NAMALWA (cell line): ENCODE results near the gene CHN2.

Experiments used
- DNase-seq: peaks from one replicate; pipeline ENCODE4 v3.0.0-alpha.2; 2015; ENCODE audit warnings: low spot score

The CHN2 gene

GRCh38 chr7:29309041-29309854 lies 114.7 kb downstream of the CHN2 start:
- DNase-seq = no peak

DNA sequence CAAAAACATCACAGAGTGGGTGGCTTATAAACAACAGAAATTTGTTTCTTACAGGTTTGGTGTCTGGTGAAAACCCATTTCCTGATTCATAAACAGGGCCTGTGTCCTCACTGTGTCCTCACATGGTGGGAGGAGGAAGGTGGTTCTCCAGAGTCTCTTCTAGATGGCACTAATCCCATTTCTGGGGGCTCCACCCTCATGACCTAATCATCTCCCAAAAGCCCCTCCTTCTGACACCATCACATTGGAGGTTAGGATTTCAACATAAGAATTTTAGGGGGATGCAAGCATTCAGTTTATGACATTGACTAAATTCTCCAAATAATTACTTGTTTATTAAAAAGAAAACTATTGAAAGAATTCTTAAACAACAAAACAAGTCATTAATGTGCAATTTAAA lies 116.0 kb downstream of the CHN2 start:
- DNase-seq = no peak

DNA sequence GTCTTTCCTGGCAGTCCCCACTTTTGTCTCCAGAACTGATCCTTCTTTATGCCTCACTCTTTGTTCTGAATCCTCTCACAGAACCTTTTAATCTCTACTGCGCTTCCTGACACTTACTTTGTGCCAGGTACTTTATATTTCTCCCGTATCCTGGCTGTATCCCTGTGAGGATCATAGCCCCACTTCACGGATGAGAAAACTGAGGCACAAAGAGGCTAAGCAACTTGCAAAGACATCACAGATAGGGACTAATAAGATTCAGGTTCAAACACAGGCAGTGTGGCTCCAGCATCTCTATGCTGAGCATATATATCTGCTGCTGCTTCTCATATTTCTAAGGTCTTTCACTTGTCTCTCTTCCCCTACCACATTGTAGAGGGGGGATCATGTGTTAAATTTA lies 116.7 kb downstream of the CHN2 start:
- DNase-seq = no peak

DNA sequence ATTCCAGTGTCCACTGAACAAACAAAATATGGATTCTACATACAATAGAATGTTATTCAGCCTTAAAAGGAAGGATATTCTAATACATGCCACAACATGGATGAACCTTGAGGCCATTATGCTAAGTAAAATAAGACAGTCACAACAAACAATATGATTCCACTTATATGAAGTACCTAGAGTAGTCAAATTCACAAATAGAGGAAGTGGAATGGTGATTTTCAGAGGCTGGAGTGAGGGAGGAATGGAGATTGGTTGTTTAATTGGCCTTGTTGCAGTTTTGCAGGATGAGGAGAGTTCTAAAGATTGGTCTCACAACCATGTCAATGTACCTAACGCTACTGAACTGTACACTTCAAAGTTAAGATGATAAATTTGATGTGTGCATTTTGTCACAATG lies 119.6 kb downstream of the CHN2 start:
- no peak for DNase-seq

DNA sequence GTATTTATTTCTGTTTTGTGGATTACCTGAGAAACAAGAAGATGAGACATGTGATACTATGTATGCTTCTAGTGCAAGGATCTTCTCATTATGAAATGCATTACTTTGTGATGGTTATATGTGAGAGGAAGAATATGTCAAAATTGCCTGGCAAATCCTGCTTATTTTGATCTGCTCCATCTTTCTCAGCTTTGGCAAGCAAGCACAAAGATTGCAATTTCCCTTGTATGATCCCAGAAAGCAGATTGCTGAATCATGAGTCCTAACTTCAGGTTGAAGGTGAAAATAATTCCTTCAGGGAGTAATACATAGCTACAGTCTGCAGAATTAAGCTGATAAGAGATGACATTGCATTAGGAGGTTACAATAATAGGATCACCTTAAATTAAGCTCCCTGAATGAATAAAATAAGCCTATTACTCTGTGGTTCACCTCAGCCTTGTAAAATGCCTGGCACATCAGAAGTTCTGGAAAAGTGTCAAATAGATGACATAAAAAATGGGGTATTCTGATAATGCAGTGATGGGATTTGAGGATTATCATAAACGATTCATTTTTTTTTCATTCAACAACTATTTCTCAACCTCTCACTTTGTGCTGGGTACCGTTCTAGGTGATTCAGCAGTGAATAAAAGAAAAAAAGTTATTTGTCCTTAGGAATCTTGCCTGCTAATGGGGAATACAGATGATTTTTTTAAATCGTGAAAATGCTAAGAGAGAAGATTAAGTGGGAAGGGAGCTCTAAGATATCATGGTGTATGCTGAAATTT lies 120.7 kb downstream of the CHN2 start:
- no peak for DNase-seq

- DNase-seq = no peak
Measured at GRCh38 chr7:29315892-29316270, 121.3 kb downstream of the CHN2 start.

GRCh38 chr7:29316926-29317325 lies 122.4 kb downstream of the CHN2 start:
- no peak for DNase-seq

GRCh38 chr7:29318853-29319718 lies 124.5 kb downstream of the CHN2 start:
- no peak for DNase-seq

GRCh38 chr7:29319719-29320521 lies 125.3 kb downstream of the CHN2 start:
- peak; percentile 89 for DNase-seq

- DNase-seq = no peak
Measured at GRCh38 chr7:29320577-29320976, 126.0 kb downstream of the CHN2 start.

DNA sequence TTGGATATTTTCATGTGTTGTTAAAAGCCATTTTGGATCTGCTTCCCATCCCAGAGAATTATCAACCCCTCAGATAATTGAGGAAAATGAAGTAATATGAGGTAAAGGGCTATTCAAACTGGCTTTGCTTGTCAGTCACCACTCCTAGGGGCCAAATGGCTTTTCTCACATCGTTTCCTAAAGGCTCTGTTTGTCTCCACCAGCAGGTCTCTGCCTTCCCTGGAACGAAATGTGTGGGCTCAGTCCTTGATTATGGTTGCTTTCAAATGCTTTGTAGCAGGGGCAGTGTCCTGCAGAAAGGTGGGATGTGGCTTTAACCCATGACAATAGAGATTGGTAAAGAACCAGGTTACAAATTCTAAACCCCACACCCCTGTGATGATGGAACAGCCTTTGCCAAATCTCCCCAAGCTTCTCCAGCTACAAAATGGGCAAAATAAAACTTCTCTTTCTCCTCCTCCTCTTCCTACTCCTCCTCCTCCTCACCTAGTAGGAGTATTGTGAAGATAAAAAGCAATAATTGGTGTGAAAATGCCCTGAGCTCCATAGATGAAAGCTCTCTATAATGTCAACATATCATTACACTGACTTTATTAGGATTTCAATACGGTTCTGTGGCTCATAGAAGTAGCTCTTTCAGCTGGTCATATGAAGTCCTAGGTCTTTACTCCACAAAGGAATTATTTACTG lies 127.6 kb downstream of the CHN2 start:
- DNase-seq = no peak

- DNase-seq = no peak
Measured at GRCh38 chr7:29325476-29325875, 130.9 kb downstream of the CHN2 start.

DNA sequence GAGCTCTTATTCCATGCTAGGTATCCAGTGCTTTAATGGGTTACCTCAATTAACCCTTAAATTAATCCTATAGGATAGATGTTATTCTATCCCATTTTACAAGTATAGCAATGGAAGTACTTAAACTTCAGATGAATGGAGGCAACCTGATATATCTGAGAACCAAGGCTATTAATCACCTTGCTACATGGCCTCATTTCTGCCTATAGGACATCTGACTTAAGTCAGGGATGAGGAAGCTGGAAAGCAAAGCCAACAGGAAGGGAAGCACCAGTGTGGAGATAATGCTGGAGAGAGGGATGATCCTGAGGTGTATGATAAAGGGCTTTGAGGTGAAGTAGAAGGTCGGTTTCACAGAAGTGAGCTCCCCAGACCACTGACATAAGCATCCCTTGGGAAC lies 132.3 kb downstream of the CHN2 start:
- DNase-seq = no peak

DNA sequence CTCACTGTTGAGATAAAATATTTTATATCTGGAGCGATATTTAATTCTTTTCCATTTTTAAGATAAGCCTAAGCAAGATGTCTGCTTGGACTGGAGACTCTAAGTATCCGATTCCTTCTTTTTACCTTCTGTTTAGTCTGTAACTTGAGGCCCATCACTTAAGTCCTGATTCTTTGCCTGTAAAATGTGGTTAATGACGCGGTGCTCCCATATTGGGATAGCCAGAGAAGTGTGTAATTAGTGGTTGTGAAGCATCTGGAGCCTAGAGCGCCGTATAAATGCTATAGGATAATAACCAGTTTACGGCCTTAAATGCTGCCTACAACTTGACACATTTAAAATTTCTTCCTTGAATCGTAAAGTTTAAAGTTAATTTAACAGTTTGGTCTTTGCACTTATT lies 132.9 kb downstream of the CHN2 start:
- no peak for DNase-seq

DNA sequence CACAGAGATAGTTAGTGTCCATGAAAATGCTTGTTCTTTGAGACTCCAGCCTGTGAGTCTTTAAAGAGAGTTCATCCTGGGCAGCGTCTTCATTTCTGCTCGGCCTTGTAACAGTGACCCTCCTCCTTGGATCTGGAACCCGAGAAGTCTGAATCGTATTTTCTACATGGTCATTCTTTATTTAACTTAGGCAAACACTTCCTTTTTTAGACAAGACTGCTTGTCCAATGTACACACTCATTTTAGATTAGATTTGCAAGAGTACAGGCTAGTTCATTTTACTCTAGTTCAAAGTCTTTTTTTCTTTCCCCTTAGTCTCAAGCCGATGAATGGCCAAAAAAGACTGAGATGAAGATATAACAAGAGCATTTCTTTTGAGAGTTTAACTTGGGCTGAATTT lies 133.5 kb downstream of the CHN2 start:
- DNase-seq = no peak

- no peak for DNase-seq
Measured at GRCh38 chr7:29328811-29329210, 134.2 kb downstream of the CHN2 start.

GRCh38 chr7:29329686-29330085 lies 135.1 kb downstream of the CHN2 start:
- no peak for DNase-seq

DNA sequence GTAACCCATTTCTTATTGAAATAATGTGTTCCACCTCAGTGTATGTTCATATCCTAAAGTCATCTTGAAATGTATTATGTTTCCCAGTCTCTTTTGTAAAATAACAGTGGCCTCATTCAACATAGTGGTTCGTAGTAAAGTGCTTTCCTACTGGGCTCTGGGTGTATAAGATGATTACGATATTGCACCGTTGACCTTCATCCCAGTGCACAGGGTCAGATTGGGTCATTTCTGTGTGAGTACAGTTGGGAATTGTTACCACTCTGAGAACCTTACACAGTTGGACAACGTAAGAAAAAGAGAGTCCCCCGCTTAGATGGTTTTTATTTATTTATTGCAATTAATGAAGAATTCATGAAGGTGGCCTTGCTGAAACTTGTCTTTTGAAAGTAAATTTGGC lies 135.6 kb downstream of the CHN2 start:
- DNase-seq = no peak

DNA sequence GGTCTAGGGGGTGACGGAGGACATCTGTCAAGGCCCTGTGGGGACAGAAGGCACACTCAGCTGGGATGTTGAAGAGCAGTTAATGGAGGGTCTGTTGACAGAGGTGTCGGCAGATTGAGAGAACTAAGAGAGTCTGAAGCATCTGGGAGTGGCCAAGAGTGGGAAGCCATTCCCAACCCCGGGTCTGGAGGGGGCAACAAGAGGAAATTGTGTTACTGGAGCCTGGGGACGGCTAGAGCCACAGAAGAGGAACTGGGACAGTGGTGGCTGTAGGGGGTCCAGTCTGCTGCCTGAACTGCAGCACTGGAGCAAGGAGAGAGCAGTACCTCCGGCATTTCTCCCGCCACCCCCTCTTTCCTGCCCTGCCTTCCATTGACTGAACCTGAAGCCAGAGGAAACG lies 136.6 kb downstream of the CHN2 start:
- DNase-seq = no peak

DNA sequence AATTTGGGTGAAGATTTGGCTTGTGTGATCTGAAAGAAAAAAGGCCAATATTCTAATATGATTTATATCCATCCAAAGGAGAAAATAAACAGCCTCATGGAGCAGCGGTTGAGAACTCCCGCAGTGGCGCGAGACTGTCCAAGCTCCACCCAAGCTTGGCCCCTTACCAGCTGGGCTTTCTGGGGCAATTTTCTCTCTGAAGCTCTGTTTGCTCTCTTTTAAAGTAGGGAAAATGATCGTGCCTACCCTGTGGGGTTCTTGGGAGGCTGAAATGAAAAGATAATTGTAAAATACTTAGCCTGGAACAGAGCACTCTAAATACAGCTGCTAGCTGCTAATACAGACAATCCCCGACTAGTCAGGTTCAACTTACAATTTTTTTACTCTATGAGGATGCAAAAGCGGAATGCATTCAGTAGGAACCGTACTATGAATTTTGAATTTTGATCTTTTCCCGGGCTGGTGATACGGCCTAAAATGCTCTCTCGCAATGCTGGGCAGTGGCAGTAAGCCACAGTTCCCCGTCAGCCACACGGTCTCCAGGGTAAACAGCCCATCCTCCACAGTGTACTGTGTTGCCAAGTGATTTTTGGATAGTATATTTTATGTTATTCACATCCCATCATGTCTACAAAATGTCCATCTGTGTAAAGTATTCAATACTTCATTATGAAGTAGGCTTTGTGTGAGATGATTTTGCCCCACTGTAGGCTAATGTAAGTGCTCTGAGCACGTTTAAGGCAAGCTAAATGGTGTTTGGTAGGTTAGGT lies 137.7 kb downstream of the CHN2 start:
- no peak for DNase-seq
